ENCODE results near the gene STIM2. TPM values are rescaled to one million over a fixed set of nuclear protein-coding genes. Genes with fewer than 3 reads are reported as not detected.

Gene STIM2
- total RNA-seq, 1 donor from 2014 or later, result 51.0 TPM

- DNase-seq (ENCODE audit: low spot score in 2 of 2, unreplicated experiment in 2 of 2), result no peak
- TF ChIP-seq CTCF (IDR thresholded peaks at IDR 0.05; ENCODE audit: unreplicated experiment), result no peak
- Mint-ChIP-seq H3K4me1 (peaks cover 51% of the 10 kb centered on the region), H3K9me3 (no peaks in the 10 kb centered on the region), H3K27ac (peak overlapping the region; percentile 93), H3K27me3 (ENCODE audit: low read depth) (no peaks in the 10 kb centered on the region), H3K36me3 (peaks cover 1% of the 10 kb centered on the region), H3K4me3 (peak overlapping the region; percentile 29)
These were observed 11.0 kb downstream of the STIM2 start for GRCh38 chr4:26871611-26872010.

- no peak overlapping the region for H3K27ac Mint-ChIP-seq
- no peak overlapping the region for H3K4me3 Mint-ChIP-seq
- H3K9me3 Mint-ChIP-seq, result peaks cover 11% of the 10 kb centered on the region
- TF ChIP-seq CTCF (IDR thresholded peaks at IDR 0.05; ENCODE audit: unreplicated experiment), result no peak
- no peak for DNase-seq (ENCODE audit: low spot score in 2 of 2, unreplicated experiment in 2 of 2)
- H3K27me3 Mint-ChIP-seq (ENCODE audit: low read depth), result no peaks in the 10 kb centered on the region
- H3K4me1 Mint-ChIP-seq, result peaks cover 37% of the 10 kb centered on the region
- H3K36me3 Mint-ChIP-seq, result peaks cover 12% of the 10 kb centered on the region
These were observed 12.9 kb downstream of the STIM2 start for GRCh38 chr4:26873391-26874026.

- H3K27me3 Mint-ChIP-seq (ENCODE audit: low read depth), result no peaks in the 10 kb centered on the region
These were observed 13.5 kb downstream of the STIM2 start for GRCh38 chr4:26874110-26874509.

GRCh38 chr4:26877406-26877805, 16.8 kb downstream of the STIM2 start:
- Mint-ChIP-seq H3K36me3 (peaks cover 20% of the 10 kb centered on the region), H3K9me3 (peaks cover 13% of the 10 kb centered on the region), H3K27ac (no peak overlapping the region), H3K4me1 (peaks cover 14% of the 10 kb centered on the region), H3K27me3 (ENCODE audit: low read depth) (no peaks in the 10 kb centered on the region), H3K4me3 (no peak overlapping the region)
- no peak for TF ChIP-seq CTCF (IDR thresholded peaks at IDR 0.05; ENCODE audit: unreplicated experiment)
- no peak for DNase-seq (ENCODE audit: low spot score in 2 of 2, unreplicated experiment in 2 of 2)

More at GRCh38 chr4:26874110-26874509, 13.5 kb downstream of the STIM2 start:
- H3K9me3 Mint-ChIP-seq, result peaks cover 13% of the 10 kb centered on the region
- H3K4me1 Mint-ChIP-seq, result peaks cover 31% of the 10 kb centered on the region
- H3K27ac Mint-ChIP-seq, result no peak overlapping the region
- DNase-seq (ENCODE audit: low spot score in 2 of 2, unreplicated experiment in 2 of 2), result no peak
- H3K36me3 Mint-ChIP-seq, result peaks cover 17% of the 10 kb centered on the region
- no peak overlapping the region for H3K4me3 Mint-ChIP-seq
- TF ChIP-seq CTCF (IDR thresholded peaks at IDR 0.05; ENCODE audit: unreplicated experiment), result no peak

- TF ChIP-seq CTCF (IDR thresholded peaks at IDR 0.05; ENCODE audit: unreplicated experiment), result no peak
- H3K9me3 Mint-ChIP-seq, result peaks cover 13% of the 10 kb centered on the region
- H3K27me3 Mint-ChIP-seq (ENCODE audit: low read depth), result no peaks in the 10 kb centered on the region
- H3K4me1 Mint-ChIP-seq, result peaks cover 9% of the 10 kb centered on the region
- H3K27ac Mint-ChIP-seq, result no peak overlapping the region
- H3K4me3 Mint-ChIP-seq, result no peak overlapping the region
- DNase-seq (ENCODE audit: low spot score in 2 of 2, unreplicated experiment in 2 of 2), result no peak
- peaks cover 20% of the 10 kb centered on the region for H3K36me3 Mint-ChIP-seq
These were observed 17.3 kb downstream of the STIM2 start for GRCh38 chr4:26877961-26878360.
